GM12878 (cell line): ENCODE results near the gene CHCHD6. TPM values are rescaled to one million over a fixed set of nuclear protein-coding genes. Genes with fewer than 3 reads are reported as not detected.

Experiments
- ATAC-seq: fragments of 200-7000 bp; cut with Tn5 transposase; 3 replicates; pipeline ENCODE4 v1.9.1; 2020; ENCODE audit warnings: mild to moderate bottlenecking, moderate library complexity
- BruUV-seq: library from RNA; stranded (reverse); fragments of 400-500 nt; replicated peaks from 2 replicates; lab custom pipeline; 2021; lab: Mats Ljungman, UMichigan
- CTCF ChIA-PET: fragments of 300-600 bp; sonication (Branson Sonifier 250); formaldehyde crosslinking; extraction: SDS; loops from one replicate; lab custom pipeline; 2021; ENCODE audit warnings: inconsistent platforms; lab: Yijun Ruan, JAX
- POLR2A ChIA-PET: fragments of 350-600 bp; formaldehyde crosslinking; extraction: SDS; loops from one replicate; lab custom pipeline; 2021; ENCODE audit warnings: inconsistent platforms; lab: Charles Lee
- RAD21 ChIA-PET: fragments of 300-600 bp; sonication (Branson Sonifier 250); formaldehyde crosslinking; loops from one replicate; lab custom pipeline; 2023; ENCODE audit warnings: antibody characterized with exemption; ENCODE audit not compliant: unreplicated experiment; lab: Charles Lee
- SMC1A ChIA-PET: fragments of 300-600 bp; sonication (Branson Sonifier 250); formaldehyde crosslinking; loops from one replicate; lab custom pipeline; 2023; ENCODE audit not compliant: unreplicated experiment, uncharacterized antibody; lab: Charles Lee
- DNase-seq: peaks from one replicate; pipeline ENCODE4 v3.0.0-alpha.2; 2011; ENCODE audit warnings: low read depth, low spot score
- FAIRE-seq: peaks from 3 replicates; lab custom pipeline; 2011; peaks lifted over from hg19 to GRCh38; lab: Jason Lieb, UNC
- H2AFZ ChIP-seq: 2 replicates; pipeline ENCODE4 v1.6.0; 2011; ENCODE audit warnings: low read depth, low read length, control low read depth; ENCODE audit not compliant: control insufficient read depth
- H3K27ac ChIP-seq: 2 replicates; pipeline ENCODE4 v1.5.1; 2011; ENCODE audit warnings: control low read depth; ENCODE audit not compliant: control insufficient read depth, insufficient read depth
- H3K27me3 ChIP-seq, 2 experiments: replicated peaks in 1 of 2; 2 replicates each; pipeline versions ENCODE4 v1.6.0 to v1.6.1; 2011; ENCODE audit warnings: low read length in 1 of 2; ENCODE audit not compliant: control insufficient read depth in 2 of 2, insufficient read depth in 2 of 2
- H3K36me3 ChIP-seq, 2 experiments: 2 replicates each; pipeline ENCODE4 v1.5.1; 2011; ENCODE audit warnings: low read length in 1 of 2; ENCODE audit not compliant: control insufficient read depth in 2 of 2, insufficient read depth in 2 of 2
- H3K4me1 ChIP-seq: 2 replicates; pipeline ENCODE4 v1.6.1; 2011; ENCODE audit warnings: mild to moderate bottlenecking, low read length, moderate library complexity, mixed read lengths; ENCODE audit not compliant: control insufficient read depth, insufficient read depth
- H3K4me2 ChIP-seq: 2 replicates; pipeline ENCODE4 v1.6.0; 2011; ENCODE audit warnings: control low read depth; ENCODE audit not compliant: control insufficient read depth, insufficient read depth
- H3K4me3 ChIP-seq: fragments of 200-600 bp; sonication (generic); 2 replicates; pipeline ENCODE4 v1.5.1; 2016
- H3K79me2 ChIP-seq: 2 replicates; pipeline ENCODE4 v1.6.0; 2011; ENCODE audit warnings: low read length; ENCODE audit not compliant: control insufficient read depth, insufficient read depth
- H3K9ac ChIP-seq: 2 replicates; pipeline ENCODE4 v1.8.0; 2011; ENCODE audit warnings: low read length, control low read depth, mixed read lengths; ENCODE audit not compliant: control insufficient read depth, insufficient read depth
- H3K9me3 ChIP-seq: replicated peaks from 3 replicates; pipeline ENCODE4 v1.5.1; 2011; ENCODE audit warnings: mild to moderate bottlenecking, low read length; ENCODE audit not compliant: control insufficient read depth, insufficient read depth
- H4K20me1 ChIP-seq: 2 replicates; pipeline ENCODE4 v1.6.0; 2011; ENCODE audit not compliant: control insufficient read depth, insufficient read depth
- ASH2L ChIP-seq: fragments of 300-600, 200-600 bp; sonication (generic); IDR thresholded peaks from 2 replicates; pipeline ENCODE4 v1.6.1; 2017; ENCODE audit warnings: low read depth, mild to moderate bottlenecking, borderline replicate concordance
- CTCF ChIP-seq, 3 experiments: IDR thresholded peaks in 2 of 3; conservative IDR thresholded peaks in 1 of 3; 2 replicates each; pipeline ENCODE4 v1.5.1; 2011; ENCODE audit warnings: low read depth in 3 of 3, low read length in 3 of 3, mild to moderate bottlenecking in 3 of 3, control low read depth in 2 of 3, moderate library complexity in 2 of 3, inconsistent platforms in 1 of 3, mixed read lengths in 1 of 3; ENCODE audit not compliant: control insufficient read depth in 2 of 3, insufficient read depth in 1 of 3; ENCODE audit errors: extremely low read depth in 1 of 3
- IRF3 ChIP-seq: fragments of 450-650 bp; IDR thresholded peaks from 2 replicates; pipeline ENCODE4 v1.6.1; 2014; ENCODE audit warnings: mild to moderate bottlenecking
- MTA2 ChIP-seq: fragments of 450-650 bp; IDR thresholded peaks from 2 replicates; pipeline ENCODE4 v1.6.1; 2016; ENCODE audit warnings: low read depth, mild to moderate bottlenecking, moderate library complexity
- MXI1 ChIP-seq: fragments of 150-350 bp; IDR thresholded peaks from 2 replicates; pipeline ENCODE4 v1.6.1; 2011; ENCODE audit warnings: low read depth, mild to moderate bottlenecking, inconsistent platforms, low read length, improper control_type of control experiment
- ZNF274 ChIP-seq: IDR thresholded peaks from one replicate; pipeline ENCODE4 v1.8.0; 2011; ENCODE audit not compliant: insufficient read length, insufficient read depth
- WGBS: methylation state at CpG from one replicate; pipeline ENCODE4 v1.1.6; 2016; ENCODE audit warnings: low lambda C conversion rate; ENCODE audit not compliant: insufficient replicate concordance, insufficient coverage; ENCODE audit errors: missing lambda C conversion rate; 5-methylcytosine and 5-hydroxymethylcytosine counted together
- in situ Hi-C: fragments of 300-500 bp; cut with MboI; formaldehyde crosslinking; loops from 9 replicates; pipeline ENCODE4 v1.14.3; 2018; ENCODE audit warnings: mixed read lengths
- intact Hi-C: fragments of 100-400 bp; cut with micrococcal nuclease; formaldehyde crosslinking; loops from one replicate; pipeline ENCODE4 v1.14.2; 2022; ENCODE audit not compliant: unreplicated experiment
- polyA plus RNA-seq, 11 experiments: library from polyadenylated mRNA; depleted of rRNA in 4 of 11; unstranded in 6 of 11; stranded (reverse) in 5 of 11; fragments of >200 nt; fragmentation: Nextera tagmentation in 4 of 11; fragmentation: Illumina TruSeq in 1 of 11; extraction: Ambion mirVana in 4 of 11; extraction: Trizol in 1 of 11; gene quantifications; 1 replicate in 1 of 11; 2 replicates in 10 of 11; pipeline versions ENCODE4 v1.2.1 to v1.2.3, GENCODE V29; 2011 to 2016; ENCODE audit warnings: inconsistent platforms in 2 of 11, missing spikeins in 2 of 11, low read depth in 1 of 11
- total RNA-seq, 4 experiments: library from RNA; depleted of rRNA in 3 of 4; stranded (reverse); fragments of >200 nt in 3 of 4; fragmentation: Illumina TruSeq in 1 of 4; extraction: Trizol in 1 of 4; gene quantifications; 2 replicates each; pipeline versions ENCODE4 v1.2.1 to v1.2.3, GENCODE V29; 2013 to 2021

The CHCHD6 gene
- total and polyA plus RNA-seq, 10 of the 15 experiments (the other 5 are each of a cell fraction or from before 2014, with no cell fraction given): 2.7 to 16.7 (median 12.3) TPM

- H4K20me1 ChIP-seq: no peaks in the 10 kb centered on the region
- FAIRE-seq (no peak), ATAC-seq (no peak), DNase-seq (no peak)
- no peak overlapping the region for H3K4me2 ChIP-seq
- POLR2A ChIA-PET: no interaction called here
- SMC1A ChIA-PET: interaction anchor here (1.2 kb wide), 1 partner anchor 215 kb away, joined by 3 read pairs; no protein-coding TSS in a partner anchor
- H3K9ac ChIP-seq: no peak overlapping the region
- H3K9me3 ChIP-seq: no peaks in the 10 kb centered on the region; the same call in 2 of the 3 replicates
- in situ Hi-C loops: no loop called here
- no peak overlapping the region for H3K27ac ChIP-seq
- CTCF ChIA-PET: interaction anchor here (0.6 to 1.9 kb wide), 4 partner anchors 11 to 305 kb away, joined by 3 to 4 read pairs (median 3); no protein-coding TSS in a partner anchor
- no peaks in the 10 kb centered on the region for H3K79me2 ChIP-seq
- H3K4me3 ChIP-seq: no peak overlapping the region
- RAD21 ChIA-PET: interaction anchor here (0.8 kb wide), 1 partner anchor 235 kb away, joined by 3 read pairs; no protein-coding TSS in a partner anchor
- no peaks in the 10 kb centered on the region; a peak in 2 of 4 replicates for H3K36me3 ChIP-seq
- WGBS: 77% methylated on average over 7 of the region's 7 CpGs
- intact Hi-C loops: no loop called here
- H3K27me3 ChIP-seq: no peaks in the 10 kb centered on the region
- H3K4me1 ChIP-seq: no peaks in the 10 kb centered on the region
- TF ChIP-seq ZNF274: no peak
- no peak for TF ChIP-seq IRF3
- TF ChIP-seq ASH2L: no peak
- TF ChIP-seq MXI1: no peak
- no peak for TF ChIP-seq MTA2
- 0 out of 6 replicates have a peak, but pooled peaks of 1 of the 3 experiments have one; percentile 20 for TF ChIP-seq CTCF (IDR thresholded peaks at IDR 0.05 in 2 of 3, conservative IDR thresholded peaks at IDR 0.05 in 1 of 3; ENCODE audit: control insufficient read depth in 2 of 3, extremely low read depth in 1 of 3, insufficient read depth in 1 of 3, low read depth in 3 of 3, low read length in 3 of 3)
- TF ChIP-seq, all 136 proteins: peak for 1
- H2AFZ ChIP-seq: no peak overlapping the region
- no TSS peak for BruUV-seq
Measured at GRCh38 chr3:126737527-126737926, 33.5 kb downstream of the CHCHD6 start.
